Activated CD8-positive, alpha-beta T cell treated with anti-CD3 and anti-CD28 coated beads for 36 hours (primary cell): ENCODE data around the gene ANKRD31. TPM values are rescaled to one million over a fixed set of nuclear protein-coding genes. Genes with fewer than 3 reads are reported as not detected.

Experiments used
- ATAC-seq: fragments of 200-7000 bp; cut with Tn5 transposase; one replicate; pipeline ENCODE4 v1.10.0; 2021; ENCODE audit warnings: mild to moderate bottlenecking, moderate library complexity
- CTCF ChIA-PET: fragments of 350-600 bp; sonication (Branson Sonifier 250); formaldehyde crosslinking; loops from one replicate; lab custom pipeline; 2021; ENCODE audit warnings: antibody characterized with exemption; lab: Charles Lee
- POLR2A ChIA-PET: fragments of 350-600 bp; sonication (Branson Sonifier 250); formaldehyde crosslinking; loops from one replicate; lab custom pipeline; 2021; ENCODE audit warnings: antibody characterized with exemption; lab: Charles Lee
- DNase-seq: peaks from one replicate; pipeline ENCODE4 v3.0.0-alpha.2; 2020
- H3K27ac Mint-ChIP-seq: one replicate; pipeline ENCODE4 v1.8.0; 2021; ENCODE audit warnings: mild to moderate bottlenecking, mixed read lengths
- H3K27me3 Mint-ChIP-seq: one replicate; pipeline ENCODE4 v1.8.0; 2021; ENCODE audit warnings: mixed read lengths
- H3K36me3 Mint-ChIP-seq: one replicate; pipeline ENCODE4 v1.8.0; 2021; ENCODE audit warnings: low read depth, mixed read lengths
- H3K4me1 Mint-ChIP-seq: one replicate; pipeline ENCODE4 v1.8.0; 2021; ENCODE audit warnings: low read depth, mixed read lengths
- H3K4me3 Mint-ChIP-seq: one replicate; pipeline ENCODE4 v1.8.0; 2021; ENCODE audit warnings: mild to moderate bottlenecking, moderate library complexity, mixed read lengths
- H3K9me3 Mint-ChIP-seq: one replicate; pipeline ENCODE4 v1.8.0; 2021; ENCODE audit warnings: mixed read lengths
- CTCF ChIP-seq: fragments of 200-600 bp; IDR thresholded peaks from one replicate; pipeline ENCODE4 v1.8.0; 2022; ENCODE audit warnings: antibody characterized with exemption, mild to moderate bottlenecking
- intact Hi-C: fragments of 100-400 bp; cut with micrococcal nuclease; formaldehyde crosslinking; loops from one replicate; pipeline ENCODE4 v1.10.0; 2022
- total RNA-seq, 2 experiments: library from RNA; stranded (reverse); gene quantifications; one replicate each; pipeline ENCODE4 v1.2.3, GENCODE V29; 2021

The ANKRD31 gene
- total RNA-seq, 2 experiments from 2014 or later: 0.94 to 0.99 TPM

DNA sequence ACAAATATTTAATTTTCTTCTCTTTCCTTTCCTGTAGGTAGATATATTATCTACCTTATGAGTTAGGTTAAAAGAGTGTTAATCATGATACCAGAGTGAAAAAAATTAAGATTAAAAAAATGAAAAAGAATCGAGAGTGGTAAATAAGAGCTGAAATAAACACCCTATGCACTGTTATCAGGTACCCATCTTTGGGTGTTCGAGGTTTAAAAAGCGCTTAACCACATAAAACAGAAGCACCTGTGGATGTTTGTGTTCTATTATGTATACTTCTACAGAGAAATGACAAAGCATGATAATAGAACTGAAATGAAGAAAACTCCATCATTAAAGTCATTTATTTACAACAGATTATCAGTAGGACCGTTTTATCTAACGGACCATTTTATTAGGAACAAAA, 158.7 kb downstream of the ANKRD31 start:
- ChIA-PET CTCF (interaction anchor here (1.2 to 1.7 kb wide), 2 partner anchors 28 to 29 kb away, joined by 3 to 4 read pairs; no protein-coding TSS in a partner anchor), POLR2A (no interaction called here)
- ATAC-seq (no peak), DNase-seq (no peak)
- H3K27ac Mint-ChIP-seq: no peak overlapping the region
- H3K27me3 Mint-ChIP-seq: no peaks in the 10 kb centered on the region
- no peak overlapping the region for H3K4me3 Mint-ChIP-seq
- H3K36me3 Mint-ChIP-seq: no peaks in the 10 kb centered on the region
- intact Hi-C loops: no loop called here
- peaks cover 6% of the 10 kb centered on the region for H3K4me1 Mint-ChIP-seq
- TF ChIP-seq CTCF: no peak
- no peaks in the 10 kb centered on the region for H3K9me3 Mint-ChIP-seq

GRCh38 chr5:75072061-75072460, 164.6 kb downstream of the ANKRD31 start:
- Mint-ChIP-seq H3K4me1 (peaks cover 8% of the 10 kb centered on the region), H3K36me3 (no peaks in the 10 kb centered on the region), H3K4me3 (no peak overlapping the region), H3K27ac (no peak overlapping the region), H3K9me3 (peaks cover 3% of the 10 kb centered on the region), H3K27me3 (no peaks in the 10 kb centered on the region)
- no peak for TF ChIP-seq CTCF
- ChIA-PET CTCF (interaction anchor here (0.6 to 1.1 kb wide), 3 partner anchors 18 to 164 kb away, joined by 3 read pairs; no protein-coding TSS in a partner anchor), POLR2A (no interaction called here)
- DNase-seq (no peak), ATAC-seq (no peak)
- intact Hi-C loops: no loop called here

DNA sequence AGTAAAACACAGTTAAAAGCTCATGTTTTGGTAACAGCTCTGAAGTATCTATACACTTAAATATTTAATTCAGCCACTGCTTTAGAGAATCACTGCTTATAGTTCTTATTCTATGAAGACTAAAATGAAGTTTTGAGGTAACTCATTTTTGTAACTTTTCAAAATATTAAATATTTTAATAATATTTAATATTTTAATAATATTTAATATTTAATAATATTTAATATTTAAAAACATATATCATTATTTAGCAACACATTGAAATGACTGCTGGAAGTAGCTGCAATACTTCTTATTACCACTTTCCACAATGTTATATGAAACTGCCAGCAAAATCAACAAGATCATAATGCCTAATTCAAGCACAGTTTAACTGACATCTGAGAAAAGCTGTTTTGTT, 165.6 kb downstream of the ANKRD31 start:
- ChIA-PET POLR2A (no interaction called here), CTCF (interaction anchor here (1.1 kb wide), 1 partner anchor 165 kb away, joined by 3 read pairs; no protein-coding TSS in a partner anchor)
- DNase-seq: no peak
- no peak overlapping the region for H3K27ac Mint-ChIP-seq
- peaks cover 3% of the 10 kb centered on the region for H3K9me3 Mint-ChIP-seq
- H3K4me3 Mint-ChIP-seq: no peak overlapping the region
- ATAC-seq: no peak
- H3K4me1 Mint-ChIP-seq: peaks cover 8% of the 10 kb centered on the region
- intact Hi-C loops: no loop called here
- no peak for TF ChIP-seq CTCF
- H3K27me3 Mint-ChIP-seq: no peaks in the 10 kb centered on the region
- no peaks in the 10 kb centered on the region for H3K36me3 Mint-ChIP-seq

DNA sequence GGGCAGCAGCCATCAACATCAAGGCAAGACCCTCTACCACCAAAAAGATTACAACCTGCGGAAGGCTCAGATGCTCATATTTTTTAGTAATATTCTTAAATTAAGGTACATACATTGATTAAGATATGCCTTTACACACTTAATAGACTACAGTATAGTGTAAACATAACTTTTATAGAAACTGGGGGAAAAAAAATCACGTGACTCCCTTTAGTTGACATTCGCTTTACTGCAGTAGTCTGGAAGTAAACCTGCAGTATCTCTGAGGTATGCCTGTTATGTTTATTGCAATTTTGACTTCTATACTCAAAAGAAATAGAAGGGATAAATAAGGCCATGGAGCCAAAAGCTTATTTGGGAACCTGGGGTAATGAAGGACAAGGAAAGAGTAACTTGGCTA, 169.2 kb downstream of the ANKRD31 start:
- peaks cover 20% of the 10 kb centered on the region for H3K4me1 Mint-ChIP-seq
- intact Hi-C loops: no loop called here
- ChIA-PET CTCF (no interaction called here), POLR2A (no interaction called here)
- no peaks in the 10 kb centered on the region for H3K27me3 Mint-ChIP-seq
- H3K36me3 Mint-ChIP-seq: peaks cover 3% of the 10 kb centered on the region
- ATAC-seq (no peak), DNase-seq (no peak)
- no peak for TF ChIP-seq CTCF
- H3K9me3 Mint-ChIP-seq: peaks cover 3% of the 10 kb centered on the region
- H3K27ac Mint-ChIP-seq: no peak overlapping the region
- no peak overlapping the region for H3K4me3 Mint-ChIP-seq

DNA sequence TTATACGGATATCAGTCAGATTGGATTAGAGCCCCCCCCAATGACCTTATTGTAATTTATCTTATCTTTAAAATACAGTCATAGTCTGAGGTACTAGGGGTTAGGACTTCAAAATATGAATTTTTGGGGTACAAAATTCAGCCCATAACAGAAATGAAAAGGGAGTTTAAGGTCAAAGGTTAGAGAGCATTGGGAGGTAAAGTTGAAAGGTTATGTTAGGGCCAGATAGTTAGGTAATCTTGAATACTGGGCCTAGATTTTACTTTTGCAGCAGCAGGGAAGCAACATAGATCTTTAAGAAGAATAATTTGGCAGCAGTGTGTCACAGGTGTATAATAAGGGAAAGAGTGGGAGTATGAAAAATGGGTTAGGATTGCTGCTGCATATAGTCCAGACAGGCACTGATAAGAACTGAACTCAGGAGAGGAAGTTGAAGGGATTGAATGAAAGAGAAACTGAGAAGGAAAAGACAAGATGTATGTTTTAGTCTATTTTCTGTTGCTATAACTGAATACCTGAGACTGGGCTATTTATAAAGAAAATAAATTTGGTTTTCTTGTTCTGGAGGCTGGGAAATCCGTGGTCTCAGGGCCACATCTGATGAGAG, 173.7 kb downstream of the ANKRD31 start:
- ATAC-seq: no peak
- no peak for TF ChIP-seq CTCF
- no peak overlapping the region for H3K4me3 Mint-ChIP-seq
- no peak for DNase-seq
- no peaks in the 10 kb centered on the region for H3K27me3 Mint-ChIP-seq
- peak overlapping the region; percentile 81 for H3K27ac Mint-ChIP-seq
- peaks cover 14% of the 10 kb centered on the region for H3K36me3 Mint-ChIP-seq
- ChIA-PET CTCF (interaction anchor here (1.5 to 1.6 kb wide), 2 partner anchors 11 to 13 kb away, joined by 4 to 6 read pairs; partner anchors contain the start of gene GCNT4), POLR2A (interaction anchor here (1.3 kb wide), 2 partner anchors 9 to 173 kb away, joined by 3 read pairs; partner anchors contain the start of gene ANKRD31)
- peaks cover 8% of the 10 kb centered on the region for H3K9me3 Mint-ChIP-seq
- intact Hi-C loops: no loop called here
- peaks cover 62% of the 10 kb centered on the region for H3K4me1 Mint-ChIP-seq
